Heart right ventricle (tissue), 16 donors: ENCODE measurements around the gene RPL26. TPM values are rescaled to one million over a fixed set of nuclear protein-coding genes. Genes with fewer than 3 reads are reported as not detected.

ENCODE experiments used
- ATAC-seq, 8 donors: fragments of 200-7000 bp; cut with Tn5 transposase; one replicate each; pipeline ENCODE4 v1.9.1; 2020; ENCODE audit warnings: mild to moderate bottlenecking in 8 of 8, moderate library complexity in 8 of 8, moderate number of reproducible peaks in 1 of 8
- DNase-seq, 2 donors: peaks; one replicate each; pipeline ENCODE4 v3.0.0-alpha.2; 2020
- H3K27ac ChIP-seq, 10 donors: fragments of 200-600 bp; sonication (generic) in 2 of 10; one replicate each; pipeline versions ENCODE4 v1.5.0 to v1.8.0; 2020 to 2022; ENCODE audit warnings: mild to moderate bottlenecking in 3 of 10
- H3K27me3 ChIP-seq, 7 donors: fragments of 200-600 bp; one replicate each; pipeline ENCODE4 v1.8.0; 2021 to 2022; ENCODE audit warnings: mild to moderate bottlenecking in 2 of 7
- H3K36me3 ChIP-seq, 9 donors: fragments of 200-600 bp; sonication (generic) in 1 of 9; one replicate each; pipeline versions ENCODE4 v1.5.0 to v1.8.0; 2020 to 2022; ENCODE audit warnings: mild to moderate bottlenecking in 2 of 9
- H3K4me1 ChIP-seq, 9 donors: fragments of 200-600 bp; sonication (generic) in 1 of 9; one replicate each; pipeline versions ENCODE4 v1.5.0 to v1.8.0; 2020 to 2022; ENCODE audit warnings: mild to moderate bottlenecking in 4 of 9
- H3K4me3 ChIP-seq, 10 donors: fragments of 200-600 bp; sonication (generic) in 2 of 10; one replicate each; pipeline versions ENCODE4 v1.5.0 to v1.8.0; 2020 to 2022; ENCODE audit warnings: mild to moderate bottlenecking in 7 of 10, moderate library complexity in 2 of 10
- H3K9me3 ChIP-seq, 11 donors: fragments of 200-600 bp in 10 of 11; sonication (generic) in 2 of 11; one replicate each; pipeline versions ENCODE4 v1.5.0 to v1.8.0; 2013 to 2022; ENCODE audit warnings: mild to moderate bottlenecking in 2 of 11, control low read depth in 1 of 11, moderate library complexity in 1 of 11
- WGBS, 2 donors: extraction: QIAGEN DNeasy Blood & Tissue Kit; methylation state at CpG; one replicate each; pipeline ENCODE4 v1.1.7; 2013; ENCODE audit warnings: inconsistent platforms in 1 of 2; 5-methylcytosine and 5-hydroxymethylcytosine counted together
- intact Hi-C, 10 donors: fragments of 100-400 bp; cut with DNase I; formaldehyde crosslinking; loops; one replicate each; pipeline versions ENCODE4 v1.11.1 to v1.14.2; 2022
- polyA plus RNA-seq, 2 donors: library from polyadenylated mRNA; stranded (reverse); fragments of 200-250 nt; gene quantifications; one replicate each; pipeline ENCODE4 v1.2.3, GENCODE V29; 2013
- total RNA-seq, 10 donors: library from RNA; stranded (reverse); fragmentation: NEBNext Ultra II Directional in 3 of 10; extraction: Animal tissue kit (Norgen Biotek cat#: 25700) in 3 of 10; gene quantifications; one replicate each; pipeline versions ENCODE4 v1.2.1 to v1.2.4, GENCODE V29; 2021 to 2023
- TF ChIP-seq, protein P1 (sequence below), 9 donors: fragments of 200-600 bp; sonication (generic) in 2 of 9; IDR thresholded peaks; one replicate each; pipeline versions ENCODE4 v1.5.0 to v1.8.0; 2021 to 2022; ENCODE audit warnings: antibody characterized with exemption in 9 of 9, mild to moderate bottlenecking in 5 of 9, moderate library complexity in 1 of 9
- donor health status: Arrhythmogenic right ventricular cardiomyopathy.
- donor health status: ischemic (EF 13 %, LVEDD 7.1; RV severe dilation, severe dysfunction).
- donor health status: healthy with polysubstance abuse.
- donor health status: DM: no; HTN: yes; CAD: no.
- donor health status: DM: no; HTN: no; CAD: no.
- donor health status: ischemic (EF 25% LVEDD 6.9; RV normal size, moderate dysfunction).
- donor health status: ischemic (EF 25% LVEDD 5.7; RV mildly dilated, moderate dysfunction).
- donor health status: healthy.
- donor health status: DM: yes; HTN: yes; CAD: no.
- donor health status: Ischemic cardiomyopathy.
- donor health status: ischemic (EF 35%, LVEDD 5.7; RV mildly dilated, moderate dysfunction).
- donor health status: nonischemic (EF 11% LVEDD 7.7; RV severe dilation, severe dysfunction).
- donor health status: DM: yes; HTN: yes; CAD: no.
- donor health status: PGD.
- donor health status: ischemic (EF 29% LVEDD 5.4; RV normal size, mild dysfunction).
- donor health status: nonischemic (EF 23%, LVEDD 6.1; RV moderate dilation, normal function).

RPL26 gene
- total and polyA plus RNA-seq, 12 donors: 890 to 4,129 (median 1,028) TPM

DNA sequence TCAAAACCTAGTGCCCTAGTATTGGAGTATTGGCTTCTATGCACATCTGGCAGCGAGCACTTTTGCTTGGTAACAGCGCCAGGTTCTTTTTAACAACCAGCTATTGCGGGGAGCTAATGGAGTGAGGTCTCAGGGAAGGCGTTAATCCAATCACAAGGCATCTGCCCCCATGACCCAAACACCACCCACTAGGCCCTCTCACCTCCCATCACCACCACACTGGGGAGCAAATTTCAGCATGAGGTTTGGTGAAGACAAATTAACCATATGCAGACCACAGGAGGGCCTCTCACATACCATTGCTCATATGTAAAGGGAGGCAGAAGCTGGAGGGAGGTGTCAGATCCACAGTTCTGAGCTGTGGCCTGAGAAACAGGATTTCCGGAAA, 44.2 kb downstream of the RPL26 start:
- 83 to 88% methylated on average over 5 of the region's 5 CpGs for WGBS, 2 donors
- ATAC-seq (no peak), DNase-seq (no peak)
- intact Hi-C loops: no loop called here
- TF ChIP-seq, protein P1, sequence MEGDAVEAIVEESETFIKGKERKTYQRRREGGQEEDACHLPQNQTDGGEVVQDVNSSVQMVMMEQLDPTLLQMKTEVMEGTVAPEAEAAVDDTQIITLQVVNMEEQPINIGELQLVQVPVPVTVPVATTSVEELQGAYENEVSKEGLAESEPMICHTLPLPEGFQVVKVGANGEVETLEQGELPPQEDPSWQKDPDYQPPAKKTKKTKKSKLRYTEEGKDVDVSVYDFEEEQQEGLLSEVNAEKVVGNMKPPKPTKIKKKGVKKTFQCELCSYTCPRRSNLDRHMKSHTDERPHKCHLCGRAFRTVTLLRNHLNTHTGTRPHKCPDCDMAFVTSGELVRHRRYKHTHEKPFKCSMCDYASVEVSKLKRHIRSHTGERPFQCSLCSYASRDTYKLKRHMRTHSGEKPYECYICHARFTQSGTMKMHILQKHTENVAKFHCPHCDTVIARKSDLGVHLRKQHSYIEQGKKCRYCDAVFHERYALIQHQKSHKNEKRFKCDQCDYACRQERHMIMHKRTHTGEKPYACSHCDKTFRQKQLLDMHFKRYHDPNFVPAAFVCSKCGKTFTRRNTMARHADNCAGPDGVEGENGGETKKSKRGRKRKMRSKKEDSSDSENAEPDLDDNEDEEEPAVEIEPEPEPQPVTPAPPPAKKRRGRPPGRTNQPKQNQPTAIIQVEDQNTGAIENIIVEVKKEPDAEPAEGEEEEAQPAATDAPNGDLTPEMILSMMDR (IDR thresholded peaks at IDR 0.05): no peak
- Histone ChIP-seq H3K4me1 (peaks cover 0 to 10% (median 0%) of the 10 kb centered on the region in 9 donors), H3K9me3 (no peaks in the 10 kb centered on the region), H3K27me3 (no peaks in the 10 kb centered on the region), H3K27ac (no peak overlapping the region), H3K4me3 (no peak overlapping the region), H3K36me3 (no peaks in the 10 kb centered on the region)

DNA sequence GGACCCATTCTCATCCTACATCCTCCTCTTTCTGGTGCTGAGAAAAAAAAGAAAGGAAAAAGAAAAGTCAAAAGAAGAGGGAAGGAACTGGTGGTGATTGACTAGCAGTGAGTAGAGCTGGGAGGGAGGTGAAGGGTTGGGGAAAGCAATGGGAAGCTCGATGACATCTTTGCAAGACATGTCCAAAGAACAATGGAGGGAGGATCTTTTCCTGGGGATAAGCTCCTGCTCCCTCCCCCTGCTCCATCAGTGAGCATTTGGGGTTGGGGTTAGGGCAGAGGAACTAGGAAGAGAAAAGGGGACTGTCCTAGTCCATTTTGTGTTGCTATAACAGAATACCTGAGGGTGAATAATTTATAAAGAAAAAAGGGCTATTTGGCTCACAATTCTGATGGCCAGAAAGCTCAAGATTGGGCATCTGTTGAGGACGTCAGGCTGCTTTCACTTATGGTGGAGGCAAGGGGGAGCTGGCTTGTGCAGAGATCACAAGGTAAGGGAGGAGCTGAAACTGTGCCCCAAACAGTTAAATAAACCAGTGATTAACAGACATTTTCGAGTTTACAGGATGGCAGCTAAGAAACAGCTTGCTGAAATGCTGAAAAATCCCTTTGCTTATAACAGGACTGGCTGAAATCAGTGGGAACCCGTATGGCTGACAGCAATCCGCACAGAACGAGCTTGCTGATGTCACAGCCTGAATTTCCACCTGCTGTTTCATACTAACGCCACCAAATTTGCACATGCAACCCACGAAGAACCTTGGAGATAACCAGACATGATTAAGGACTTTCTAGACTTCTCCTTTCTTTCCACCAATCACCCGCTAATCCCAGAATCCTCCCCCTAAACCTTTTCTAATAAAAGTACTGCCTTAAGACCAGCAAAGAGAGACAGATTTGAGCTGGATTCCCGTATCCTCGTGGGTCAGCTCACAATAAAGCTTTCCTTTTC, 44.9 kb downstream of the RPL26 start:
- Histone ChIP-seq H3K9me3 (no peaks in the 10 kb centered on the region), H3K4me1 (peaks cover 0 to 10% (median 0%) of the 10 kb centered on the region in 9 donors), H3K27me3 (no peaks in the 10 kb centered on the region), H3K4me3 (no peak overlapping the region), H3K27ac (no peak overlapping the region), H3K36me3 (no peaks in the 10 kb centered on the region)
- 47 to 50% methylated on average over 11 of the region's 11 CpGs for WGBS, 2 donors
- intact Hi-C loops: no loop called here
- ATAC-seq (no peak), DNase-seq (no peak)
- TF ChIP-seq, protein P1 (IDR thresholded peaks at IDR 0.05): no peak

DNA sequence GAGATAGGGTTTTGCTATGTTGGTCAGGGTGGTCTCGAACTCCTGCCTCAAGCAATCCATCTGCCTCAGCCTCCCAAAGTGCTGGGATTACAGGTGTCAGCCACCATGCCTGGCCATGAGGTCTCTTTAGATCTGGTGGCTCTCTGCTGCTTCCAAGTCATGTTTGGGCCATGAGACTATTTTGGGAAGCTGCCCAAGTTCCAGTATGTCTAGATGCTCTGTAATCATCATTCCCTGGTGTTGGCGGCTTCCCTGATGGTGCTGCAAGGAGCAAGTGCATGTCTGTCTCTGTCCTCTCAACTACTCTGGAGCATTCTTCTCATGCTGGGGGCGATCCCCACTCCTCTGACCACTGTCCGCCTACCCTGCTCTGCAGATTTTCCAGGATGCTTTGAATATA, 49.7 kb downstream of the RPL26 start:
- intact Hi-C loops: no loop called here
- ATAC-seq (peak in 7 of 8 donors; percentile 19 to 70 (median 47)), DNase-seq (no peak)
- no peak overlapping the region for H3K27ac ChIP-seq
- TF ChIP-seq, protein P1 (IDR thresholded peaks at IDR 0.05): no peak
- no peaks in the 10 kb centered on the region for H3K36me3 ChIP-seq
- peaks cover 0 to 8% (median 0%) of the 10 kb centered on the region in 9 donors for H3K4me1 ChIP-seq
- no peak overlapping the region for H3K4me3 ChIP-seq
- WGBS, 2 donors: 77 to 84% methylated on average over 4 of the region's 4 CpGs
- no peaks in the 10 kb centered on the region for H3K9me3 ChIP-seq
- no peaks in the 10 kb centered on the region for H3K27me3 ChIP-seq

DNA sequence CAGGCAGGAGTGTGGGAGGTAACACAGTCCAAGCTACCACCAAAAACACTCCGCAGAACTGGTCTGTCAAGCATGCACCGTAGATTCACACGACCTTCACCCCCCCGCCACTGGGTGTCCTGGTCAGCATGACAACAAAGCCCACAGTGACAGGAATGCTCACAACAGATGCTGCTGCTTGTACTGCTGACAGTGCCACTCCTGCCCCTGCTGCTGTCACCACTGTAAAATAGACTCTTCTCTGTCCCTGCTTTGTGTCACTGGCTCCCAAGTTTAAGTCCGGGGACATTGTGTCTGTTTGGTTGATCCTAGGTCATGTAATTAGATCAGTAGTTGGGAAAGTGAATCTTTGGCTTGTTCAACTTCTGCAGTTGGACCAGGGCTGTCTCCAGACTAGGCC, 50.3 kb downstream of the RPL26 start:
- DNase-seq: peak in 1 of 2 donors; percentile 26
- TF ChIP-seq, protein P1 (IDR thresholded peaks at IDR 0.05): no peak

More for the DNA sequence above, 50.3 kb downstream of the RPL26 start:
- ATAC-seq: peak; percentile 29 to 94 (median 80)
- no peaks in the 10 kb centered on the region for H3K9me3 ChIP-seq
- H3K27ac ChIP-seq: no peak overlapping the region
- intact Hi-C loops: no loop called here
- peaks cover 0 to 2% (median 0%) of the 10 kb centered on the region in 9 donors for H3K4me1 ChIP-seq
- H3K36me3 ChIP-seq: no peaks in the 10 kb centered on the region
- peaks cover 0 to 4% (median 0%) of the 10 kb centered on the region in 7 donors for H3K27me3 ChIP-seq
- WGBS, 2 donors: 19 to 30% methylated on average over 5 of the region's 5 CpGs
- no peak overlapping the region for H3K4me3 ChIP-seq
